Measurements from ENCODE around the gene EIF6. TPM values are rescaled to one million over a fixed set of nuclear protein-coding genes. Genes with fewer than 3 reads are reported as not detected.

EIF6 gene
- total RNA-seq, 2 donors from 2014 or later = 23.3 to 35.6 TPM

DNA sequence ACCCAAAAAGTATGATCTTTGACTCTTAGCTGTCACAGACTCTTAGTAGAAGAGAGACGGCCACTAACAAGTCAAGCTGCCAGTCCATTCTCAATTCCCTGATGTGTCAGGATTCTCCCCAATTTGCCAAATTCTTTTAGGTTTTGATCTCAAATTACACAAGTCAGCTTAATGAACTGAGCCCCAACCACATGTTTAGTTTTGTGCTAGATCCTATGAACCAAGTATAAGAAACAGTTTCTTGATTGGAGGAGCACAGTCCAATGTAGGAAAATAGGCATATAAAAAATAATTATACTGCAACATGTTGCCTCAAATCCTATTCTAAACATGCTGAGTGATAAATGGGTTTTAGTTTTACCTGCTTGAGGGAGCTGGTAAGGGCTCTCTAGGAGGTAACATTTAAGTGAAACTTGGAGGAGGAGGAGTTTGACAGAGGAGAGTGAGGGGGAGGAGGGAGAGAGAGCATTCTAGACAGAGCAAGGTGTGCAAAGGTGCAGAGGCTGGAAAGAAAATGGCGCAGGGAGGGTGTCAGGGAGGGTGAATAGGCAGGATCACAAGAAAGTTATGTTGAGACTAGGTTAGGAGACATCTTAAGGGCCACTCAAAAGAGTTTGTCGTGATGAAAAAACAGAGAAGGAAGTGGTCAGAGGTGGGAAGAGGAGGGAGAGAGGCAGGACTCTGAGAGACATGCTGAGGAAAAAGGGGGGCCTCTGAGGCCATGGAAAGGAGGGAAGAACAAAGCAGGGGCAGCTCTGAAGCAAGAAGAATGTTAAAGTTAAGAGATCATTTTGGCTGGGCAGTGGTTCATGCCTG, 30.5 kb upstream of the EIF6 start:
- no peak for ATAC-seq
- H3K27ac ChIP-seq = no peak overlapping the region
- intact Hi-C loops (cut with DNase I) = no loop called here
- WGBS, 2 donors = 74 to 79% methylated on average over 3 of the region's 3 CpGs
- no peak for DNase-seq
- peaks cover 17% of the 10 kb centered on the region for H3K4me1 ChIP-seq
- H3K4me3 ChIP-seq = no peak overlapping the region
- TF ChIP-seq, protein P1, sequence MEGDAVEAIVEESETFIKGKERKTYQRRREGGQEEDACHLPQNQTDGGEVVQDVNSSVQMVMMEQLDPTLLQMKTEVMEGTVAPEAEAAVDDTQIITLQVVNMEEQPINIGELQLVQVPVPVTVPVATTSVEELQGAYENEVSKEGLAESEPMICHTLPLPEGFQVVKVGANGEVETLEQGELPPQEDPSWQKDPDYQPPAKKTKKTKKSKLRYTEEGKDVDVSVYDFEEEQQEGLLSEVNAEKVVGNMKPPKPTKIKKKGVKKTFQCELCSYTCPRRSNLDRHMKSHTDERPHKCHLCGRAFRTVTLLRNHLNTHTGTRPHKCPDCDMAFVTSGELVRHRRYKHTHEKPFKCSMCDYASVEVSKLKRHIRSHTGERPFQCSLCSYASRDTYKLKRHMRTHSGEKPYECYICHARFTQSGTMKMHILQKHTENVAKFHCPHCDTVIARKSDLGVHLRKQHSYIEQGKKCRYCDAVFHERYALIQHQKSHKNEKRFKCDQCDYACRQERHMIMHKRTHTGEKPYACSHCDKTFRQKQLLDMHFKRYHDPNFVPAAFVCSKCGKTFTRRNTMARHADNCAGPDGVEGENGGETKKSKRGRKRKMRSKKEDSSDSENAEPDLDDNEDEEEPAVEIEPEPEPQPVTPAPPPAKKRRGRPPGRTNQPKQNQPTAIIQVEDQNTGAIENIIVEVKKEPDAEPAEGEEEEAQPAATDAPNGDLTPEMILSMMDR (IDR thresholded peaks at IDR 0.05) = no peak
- TF ChIP-seq POLR2A (IDR thresholded peaks at IDR 0.05) = no peak
- H3K9me3 ChIP-seq = no peaks in the 10 kb centered on the region
- no peaks in the 10 kb centered on the region for H3K27me3 ChIP-seq
- H3K36me3 ChIP-seq (replicated peaks in 1 of 2; ENCODE audit: insufficient read depth in 1 of 2, low read depth in 2 of 2) = no peaks in the 10 kb centered on the region

DNA sequence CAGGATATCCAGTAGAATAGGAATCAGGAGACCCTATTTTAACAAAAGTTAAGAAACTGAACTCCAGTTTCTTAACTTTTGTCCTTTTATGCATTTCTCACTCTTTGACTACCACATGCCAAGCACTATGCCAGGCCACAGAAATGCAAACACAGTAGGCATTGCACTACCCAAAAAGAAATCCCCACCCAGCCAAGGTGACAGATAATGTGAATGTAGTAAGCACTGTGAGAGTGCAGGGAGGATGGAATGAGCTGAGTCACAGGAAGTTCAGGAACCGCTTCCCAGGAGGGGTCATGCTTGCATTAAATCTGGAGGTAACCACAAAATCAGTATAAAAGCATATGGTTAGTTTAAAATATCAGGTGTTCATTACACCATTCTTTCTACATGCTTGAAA, 27.7 kb upstream of the EIF6 start:
- TF ChIP-seq, protein P1 (IDR thresholded peaks at IDR 0.05) = no peak
- no peak for TF ChIP-seq POLR2A (IDR thresholded peaks at IDR 0.05)
- H3K36me3 ChIP-seq (replicated peaks in 1 of 2; ENCODE audit: insufficient read depth in 1 of 2, low read depth in 2 of 2) = no peaks in the 10 kb centered on the region
- H3K9me3 ChIP-seq = no peaks in the 10 kb centered on the region
- H3K4me3 ChIP-seq = no peak overlapping the region
- no peaks in the 10 kb centered on the region for H3K27me3 ChIP-seq
- intact Hi-C loops (cut with DNase I) = no loop called here
- no peak for DNase-seq
- H3K4me1 ChIP-seq = peaks cover 9% of the 10 kb centered on the region
- no peak for ATAC-seq
- H3K27ac ChIP-seq = no peak overlapping the region
- 84 to 88% methylated on average over 1 of the region's 1 CpG for WGBS, 2 donors

DNA sequence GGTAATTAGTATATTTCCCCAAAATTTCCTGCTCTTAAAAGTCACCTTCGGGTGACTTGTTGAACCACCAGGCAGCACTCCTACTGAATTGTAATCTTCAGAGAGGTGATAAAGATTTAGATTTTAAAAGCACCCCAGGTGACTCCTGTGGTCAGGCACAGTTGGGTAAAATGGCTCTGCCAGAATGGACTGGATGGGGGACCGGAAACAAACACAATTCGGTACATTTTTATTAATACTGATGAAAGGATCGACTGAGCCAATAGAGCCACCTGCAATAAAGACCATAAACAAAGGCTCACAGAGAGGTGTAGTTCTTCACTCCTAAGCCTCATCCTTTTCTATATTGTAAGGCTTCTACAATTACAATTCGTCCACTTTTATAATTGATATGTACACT, 27.2 kb upstream of the EIF6 start:
- H3K27ac ChIP-seq = no peak overlapping the region
- peaks cover 14% of the 10 kb centered on the region for H3K4me1 ChIP-seq
- WGBS, 2 donors = 81 to 86% methylated on average over 5 of the region's 5 CpGs
- H3K36me3 ChIP-seq (replicated peaks in 1 of 2; ENCODE audit: insufficient read depth in 1 of 2, low read depth in 2 of 2) = no peaks in the 10 kb centered on the region
- H3K27me3 ChIP-seq = no peaks in the 10 kb centered on the region
- no peak for DNase-seq
- intact Hi-C loops (cut with DNase I) = no loop called here
- ATAC-seq = no peak
- TF ChIP-seq POLR2A (IDR thresholded peaks at IDR 0.05) = no peak
- TF ChIP-seq, protein P1 (IDR thresholded peaks at IDR 0.05) = no peak
- no peak overlapping the region for H3K4me3 ChIP-seq
- no peaks in the 10 kb centered on the region for H3K9me3 ChIP-seq

DNA sequence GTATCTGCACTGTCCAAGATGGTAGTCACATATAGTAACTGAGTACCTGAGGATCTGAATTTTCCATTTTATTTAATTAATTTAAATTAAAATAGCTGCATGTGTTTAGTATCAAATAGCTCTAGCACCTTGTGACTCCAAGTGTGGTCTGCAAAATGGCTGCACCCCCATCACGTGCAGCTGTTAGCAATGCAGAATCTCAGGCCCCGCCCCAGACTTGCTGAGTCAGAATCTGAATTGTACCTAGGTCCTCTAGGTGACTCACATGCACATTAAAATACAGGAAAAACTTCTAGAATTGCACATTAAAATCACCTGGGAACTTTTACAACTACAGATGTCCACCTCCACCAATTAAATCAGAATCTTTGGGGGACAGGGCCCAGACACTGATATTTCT, 26.8 kb upstream of the EIF6 start:
- 88 to 96% methylated on average over 2 of the region's 2 CpGs for WGBS, 2 donors
- no peak for TF ChIP-seq POLR2A (IDR thresholded peaks at IDR 0.05)
- TF ChIP-seq, protein P1 (IDR thresholded peaks at IDR 0.05) = no peak
- Histone ChIP-seq H3K27me3 (no peaks in the 10 kb centered on the region), H3K4me1 (peaks cover 16% of the 10 kb centered on the region), H3K36me3 (replicated peaks in 1 of 2; ENCODE audit: insufficient read depth in 1 of 2, low read depth in 2 of 2) (no peaks in the 10 kb centered on the region), H3K27ac (no peak overlapping the region), H3K9me3 (no peaks in the 10 kb centered on the region), H3K4me3 (no peak overlapping the region)
- intact Hi-C loops (cut with DNase I) = no loop called here
- no peak for ATAC-seq
- no peak for DNase-seq

Measured in body of pancreas (tissue), 4 donors.